ENCODE results near the gene PROM1.

The PROM1 gene

GRCh38 chr4:15936495-15936894, 147.3 kb downstream of the PROM1 start:
- peak; percentile 8 for DNase-seq

GRCh38 chr4:15935504-15936402, 148.1 kb downstream of the PROM1 start:
- DNase-seq = no peak

- no peak for DNase-seq
Observed at GRCh38 chr4:15934259-15934658, 149.6 kb downstream of the PROM1 start.

GRCh38 chr4:15931451-15932210, 152.2 kb downstream of the PROM1 start:
- no peak for DNase-seq

- no peak for DNase-seq
Observed at GRCh38 chr4:15930314-15930713, 153.5 kb downstream of the PROM1 start.

GRCh38 chr4:15929540-15929939, 154.3 kb downstream of the PROM1 start:
- DNase-seq = no peak

GRCh38 chr4:15928883-15929282, 154.9 kb downstream of the PROM1 start:
- DNase-seq = no peak

- DNase-seq = no peak
Observed at GRCh38 chr4:15926486-15926885, 157.3 kb downstream of the PROM1 start.

- no peak for DNase-seq
Observed at GRCh38 chr4:15925830-15926229, 158.0 kb downstream of the PROM1 start.

GRCh38 chr4:15921592-15921932, 162.3 kb downstream of the PROM1 start:
- DNase-seq = no peak

GRCh38 chr4:15920723-15921591, 162.9 kb downstream of the PROM1 start:
- peak; percentile 4 for DNase-seq

- DNase-seq = no peak
Observed at GRCh38 chr4:15918484-15919129, 165.2 kb downstream of the PROM1 start.

Data from NCI-H510A (cell line).